T1000 (cell line): ENCODE results near the gene IMPG2.

Experiments
- DNase-seq: peaks from one replicate; lab custom pipeline; 2025; ENCODE audit warnings: mixed read lengths; lab: John Stamatoyannopoulos, UW

The IMPG2 gene

GRCh38 chr3:101183151-101183550 is 137.2 kb downstream of the IMPG2 start:
- DNase-seq: no peak

GRCh38 chr3:101182734-101183133 is 137.6 kb downstream of the IMPG2 start:
- DNase-seq: no peak

- DNase-seq: no peak
Observed at GRCh38 chr3:101181801-101182200, 138.6 kb downstream of the IMPG2 start.

GRCh38 chr3:101179637-101180036 is 140.7 kb downstream of the IMPG2 start:
- DNase-seq: no peak

- no peak for DNase-seq
Observed at GRCh38 chr3:101177577-101177976, 142.8 kb downstream of the IMPG2 start.
